Activated gamma-delta T cell treated with anti-CD3 and anti-CD28 coated beads, Interleukin-2, amount 50 U/mL, for 16 hours (primary cell): ENCODE measurements around the gene METTL8.
"Not testable (repeated sequence)": the region's sequence is repeated elsewhere in the genome, so short reads cannot be mapped to it uniquely, and the experiment has no call there.

Experiments used
- DNase-seq: peaks from one replicate; pipeline ENCODE4 v3.0.0-alpha.2; 2020; ENCODE audit warnings: low read depth

Gene METTL8

GRCh38 chr2:171430516-171431410 is 3.0 kb downstream of the METTL8 start:
- DNase-seq = no peak

GRCh38 chr2:171422710-171423495 is 10.9 kb downstream of the METTL8 start:
- not testable (repeated sequence) for DNase-seq

DNA sequence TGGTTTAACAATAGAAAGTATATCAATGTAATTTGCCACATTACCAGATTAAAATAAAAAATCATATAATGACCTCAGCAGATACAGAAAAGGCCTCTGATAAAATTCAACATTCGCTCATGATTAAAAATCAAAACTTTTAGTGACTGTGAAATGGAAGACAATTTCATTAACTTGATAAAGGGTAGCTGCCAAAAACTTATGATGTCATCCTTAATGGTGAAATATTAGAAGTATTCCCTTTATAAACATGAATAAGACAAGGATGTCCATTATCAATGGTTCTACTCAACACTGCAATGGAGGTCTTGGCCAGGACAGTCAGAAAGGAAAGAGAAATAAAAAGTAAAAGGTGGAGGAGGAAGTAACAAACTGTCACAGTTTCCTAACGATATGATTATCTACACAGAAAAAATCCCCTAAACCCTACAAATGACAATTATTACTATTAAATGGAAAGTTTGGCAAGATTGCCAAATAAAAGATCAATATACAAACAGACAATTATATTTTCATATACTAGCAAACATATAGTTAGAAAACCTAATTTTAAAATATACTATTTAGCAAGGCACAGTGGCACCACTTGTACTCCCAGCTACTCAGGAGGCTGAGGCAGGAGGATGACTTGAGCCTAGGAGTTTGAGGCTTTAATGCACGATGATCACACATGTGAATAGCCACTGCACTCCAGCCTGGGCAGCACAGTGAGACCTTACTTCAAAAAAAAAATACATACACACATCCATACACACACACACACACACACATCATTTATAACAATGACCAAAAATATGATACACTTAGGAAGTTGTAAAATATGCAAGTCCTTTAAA is 12.8 kb downstream of the METTL8 start:
- DNase-seq = no peak

DNA sequence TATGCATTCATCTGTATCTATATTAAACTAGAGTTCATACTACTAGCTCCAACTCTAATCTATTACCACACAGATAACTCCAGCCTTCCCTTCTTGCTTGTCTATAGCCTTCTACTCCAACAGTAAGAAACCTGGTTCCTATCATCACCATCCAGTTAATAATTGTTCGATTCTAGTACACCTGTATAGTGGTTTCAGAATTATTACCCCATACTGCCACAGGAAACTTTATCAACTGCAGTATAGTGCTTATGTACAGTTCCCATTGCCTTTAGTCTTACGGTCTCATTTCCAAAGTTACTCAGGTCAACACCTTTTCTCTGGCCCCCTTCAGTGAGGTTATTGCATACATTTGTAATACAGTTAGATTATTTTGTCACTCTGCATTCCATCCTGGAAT is 14.5 kb downstream of the METTL8 start:
- DNase-seq = no peak

GRCh38 chr2:171416009-171416926 is 17.5 kb downstream of the METTL8 start:
- peak; percentile 54 for DNase-seq

DNA sequence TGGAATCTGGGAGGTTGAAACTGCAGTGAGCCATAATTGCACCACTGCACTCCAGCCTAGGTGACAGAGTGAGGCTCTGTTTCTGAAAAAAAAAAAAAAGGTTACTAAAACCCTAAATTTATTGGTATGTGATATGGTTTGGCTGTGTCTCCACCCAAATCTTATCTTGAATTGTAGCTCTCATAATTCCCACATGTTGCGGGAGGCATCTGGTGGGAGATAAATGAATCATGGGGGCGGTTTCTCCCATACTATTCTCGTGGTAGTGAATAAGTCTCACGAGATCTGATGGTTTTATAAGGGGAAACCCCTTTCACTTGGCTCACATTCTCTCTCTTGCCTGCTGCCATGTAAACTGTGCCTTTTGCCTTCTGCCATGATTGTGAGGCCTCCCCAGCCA is 19.1 kb downstream of the METTL8 start:
- DNase-seq = not testable (repeated sequence)

DNA sequence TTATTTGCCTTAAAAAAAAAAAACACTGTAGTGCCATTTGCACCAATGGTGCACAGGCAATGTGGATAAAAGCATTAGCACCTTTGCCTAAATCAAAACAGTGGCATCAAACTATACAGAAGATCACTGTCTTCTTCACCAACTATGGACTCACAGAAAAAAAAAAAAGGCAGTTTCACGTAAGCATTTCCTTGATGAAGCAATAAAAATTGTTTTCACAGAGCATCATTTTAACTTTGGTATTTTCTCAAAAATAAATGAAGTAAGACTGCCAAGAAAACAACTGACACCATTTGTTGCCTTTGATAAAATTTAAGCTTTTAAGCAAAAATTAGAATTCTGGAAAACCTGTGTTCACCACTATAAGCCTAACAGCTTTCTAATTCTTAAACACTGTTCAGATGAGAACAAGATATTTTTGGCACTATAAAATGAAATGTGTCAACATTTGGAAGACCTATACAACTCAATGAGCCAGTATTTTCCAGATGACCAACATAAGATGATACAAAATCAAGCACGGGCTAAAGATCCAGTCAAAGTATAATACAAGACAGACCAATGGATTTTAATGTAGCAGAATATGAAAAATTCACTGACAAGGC is 21.1 kb downstream of the METTL8 start:
- DNase-seq = no peak

GRCh38 chr2:171411791-171412483 is 21.9 kb downstream of the METTL8 start:
- no peak for DNase-seq

GRCh38 chr2:171411214-171411613 is 22.6 kb downstream of the METTL8 start:
- DNase-seq = no peak

- no peak for DNase-seq
These were observed 23.2 kb downstream of the METTL8 start for GRCh38 chr2:171410624-171411023.

DNA sequence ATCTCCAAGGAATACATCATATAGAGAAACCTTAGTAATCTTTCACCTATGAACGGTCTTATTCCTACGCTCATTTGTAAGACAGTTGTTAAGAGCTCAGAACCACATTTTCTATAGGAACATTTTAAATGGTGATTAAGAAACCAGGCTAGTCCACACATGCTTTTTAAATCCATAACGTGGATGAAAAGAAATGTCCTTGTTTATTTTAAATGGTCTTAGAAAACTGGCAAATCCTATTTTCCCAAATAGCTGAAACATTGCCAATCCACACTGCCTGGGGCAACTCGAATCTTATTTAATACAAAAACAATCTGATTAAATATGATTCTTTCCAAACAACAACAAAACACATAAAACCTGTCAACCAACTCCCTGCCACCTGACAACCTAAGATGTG is 23.7 kb downstream of the METTL8 start:
- no peak for DNase-seq

- no peak for DNase-seq
These were observed 24.3 kb downstream of the METTL8 start for GRCh38 chr2:171409436-171409971.

DNA sequence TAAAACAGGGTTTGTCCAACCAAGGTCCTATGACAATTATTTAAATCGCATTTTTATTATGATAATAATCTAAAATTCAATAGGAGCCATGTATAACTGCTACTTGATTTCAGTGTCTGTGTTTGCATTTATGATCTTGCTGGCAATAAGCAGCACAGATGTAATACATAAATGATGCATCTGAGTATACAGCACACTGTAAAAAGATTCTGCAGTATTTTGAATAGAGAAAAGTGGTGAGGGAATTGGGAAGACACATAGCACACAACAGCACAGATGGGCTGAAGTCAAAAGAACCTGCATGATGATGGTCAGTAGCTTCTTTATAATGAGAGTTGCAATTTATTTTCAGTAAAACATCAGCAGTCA is 26.1 kb downstream of the METTL8 start:
- DNase-seq = no peak

GRCh38 chr2:171407030-171407675 is 26.6 kb downstream of the METTL8 start:
- no peak for DNase-seq

DNA sequence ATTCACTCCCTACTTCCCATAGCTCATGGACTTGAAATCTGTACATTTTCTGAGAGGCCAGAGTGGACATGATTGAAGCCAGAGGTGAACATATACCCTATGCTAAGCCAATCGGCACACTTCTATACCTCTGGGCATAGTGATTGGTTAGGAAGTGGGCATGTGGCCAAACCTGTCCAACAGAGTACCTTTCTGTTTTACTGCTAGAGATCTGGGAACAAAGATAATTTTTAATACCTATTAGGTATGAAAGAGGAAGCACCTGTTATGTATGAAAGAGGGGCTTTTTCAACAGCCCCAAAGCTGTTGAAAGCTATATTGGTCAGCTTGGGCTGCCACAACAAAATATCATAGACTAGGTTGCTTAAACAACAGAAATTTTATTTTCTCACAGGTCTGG is 27.7 kb downstream of the METTL8 start:
- DNase-seq = no peak

DNA sequence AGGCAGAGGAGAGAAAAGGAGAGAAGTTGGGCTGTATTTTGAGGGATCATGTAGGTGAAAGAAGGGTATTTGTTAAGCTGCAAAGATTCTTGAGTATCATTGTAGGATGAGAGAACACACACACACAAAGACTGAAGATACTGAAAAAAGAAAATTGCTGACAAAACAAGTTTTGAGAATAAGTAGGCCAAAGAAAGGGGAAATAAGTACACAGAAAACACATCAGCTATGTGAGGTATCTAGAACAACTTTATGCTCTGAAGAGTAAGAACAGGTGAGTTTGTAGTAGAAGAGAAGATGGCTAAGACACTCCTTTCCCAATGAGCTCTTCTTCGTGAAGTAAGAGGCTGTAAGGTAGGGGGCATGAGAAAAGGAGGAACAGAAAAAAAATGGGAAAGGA is 28.2 kb downstream of the METTL8 start:
- DNase-seq = no peak

- DNase-seq = no peak
These were observed 29.1 kb downstream of the METTL8 start for GRCh38 chr2:171404719-171405118.

- DNase-seq = no peak
These were observed 29.5 kb downstream of the METTL8 start for GRCh38 chr2:171404261-171404660.

GRCh38 chr2:171402906-171403580 is 30.7 kb downstream of the METTL8 start:
- no peak for DNase-seq
